ENCODE data around the gene NTHL1.

Gene NTHL1

DNA sequence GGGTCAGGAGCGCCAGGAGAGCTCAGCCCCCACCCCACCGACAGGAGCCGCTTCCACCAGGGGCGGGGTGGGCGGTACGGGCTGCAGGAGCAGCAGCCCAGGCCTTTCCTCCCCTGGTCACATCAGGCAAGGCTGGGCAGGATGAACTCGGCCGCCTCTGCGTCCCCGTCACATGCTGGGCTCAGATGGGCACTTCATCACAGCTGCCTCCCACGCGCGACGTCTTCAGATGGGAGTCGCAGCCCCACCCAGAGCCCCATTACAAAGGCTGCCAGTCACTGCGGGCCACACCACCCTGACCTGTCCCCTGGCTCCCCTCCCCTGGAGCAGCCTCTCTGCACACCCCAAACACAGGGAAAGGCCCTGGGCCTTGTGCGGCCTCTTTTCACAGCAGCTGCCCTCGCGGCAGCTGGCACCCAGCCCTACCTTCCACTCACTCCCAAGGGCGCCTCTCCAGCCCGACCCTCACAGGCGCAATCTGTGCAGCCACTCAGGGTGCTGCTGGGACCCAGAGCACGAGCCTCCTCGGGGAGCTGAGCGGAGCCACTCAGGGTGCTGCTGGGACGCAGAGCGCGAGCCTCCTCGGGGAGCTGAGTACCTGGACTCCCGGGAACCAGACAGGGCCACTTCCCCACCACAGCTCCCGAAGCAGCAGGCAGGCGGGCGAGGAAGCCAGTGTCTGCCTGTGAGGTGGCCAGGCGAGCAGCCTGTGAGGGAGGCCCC lies 42.7 kb downstream of the NTHL1 start:
- no peaks in the 10 kb centered on the region for H3K9me3 Mint-ChIP-seq
- DNase-seq (no peak), ATAC-seq (replicated peaks) (no peak)
- H3K27ac Mint-ChIP-seq: peak overlapping the region in 1 of 2 donors; percentile 81
- peaks cover 22% of the 10 kb centered on the region for H3K36me3 Mint-ChIP-seq (ENCODE audit: insufficient read depth)
- H3K4me1 Mint-ChIP-seq (ENCODE audit: low read depth in 2 of 2): peaks cover 41 to 44% of the 10 kb centered on the region in 2 donors
- H3K27me3 Mint-ChIP-seq: no peaks in the 10 kb centered on the region
- peak overlapping the region in 1 of 2 donors; percentile 70 for H3K4me3 Mint-ChIP-seq

DNA sequence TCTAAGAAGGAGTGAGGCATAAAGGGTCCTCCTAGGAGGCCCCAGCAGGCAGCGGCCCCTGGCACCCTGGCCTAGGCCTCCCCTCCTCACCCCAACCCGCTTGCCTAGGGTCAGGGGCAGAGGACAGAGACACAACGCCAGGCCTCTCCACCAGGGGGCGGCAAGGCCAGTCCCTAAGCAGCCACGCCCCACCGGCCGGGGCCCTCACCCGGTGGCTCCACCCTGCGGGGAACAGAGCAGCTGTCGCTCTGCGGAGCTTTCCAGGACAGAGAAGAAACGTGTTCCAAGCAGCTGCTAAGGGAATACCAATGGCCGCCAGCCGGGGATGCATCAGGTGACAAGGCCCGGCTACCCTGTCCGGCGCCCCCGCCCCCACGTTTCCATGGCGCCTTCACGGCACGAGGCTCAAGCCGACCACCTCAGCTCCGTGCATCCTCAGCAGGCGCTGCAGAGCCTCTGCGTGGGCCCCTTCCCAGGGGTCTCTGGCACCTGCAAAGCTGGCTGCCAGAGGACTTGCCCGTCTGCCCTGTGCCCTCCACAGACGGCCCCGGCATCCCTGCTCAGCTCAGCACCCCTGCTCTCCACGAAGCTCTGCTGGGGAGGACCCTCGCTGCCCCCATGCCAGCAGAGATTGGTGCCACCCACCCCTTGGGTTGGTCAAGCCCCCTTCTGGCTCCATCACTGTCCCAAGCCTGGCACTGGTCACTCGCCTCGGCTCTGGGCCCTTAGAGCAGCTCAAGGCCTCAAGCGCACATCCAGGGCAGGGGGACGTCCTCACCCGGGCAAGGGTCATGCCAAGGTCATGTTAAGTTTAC lies 43.6 kb downstream of the NTHL1 start:
- Mint-ChIP-seq H3K27ac (no peak overlapping the region), H3K4me3 (no peak overlapping the region), H3K27me3 (no peaks in the 10 kb centered on the region), H3K9me3 (no peaks in the 10 kb centered on the region), H3K36me3 (ENCODE audit: insufficient read depth) (peaks cover 22% of the 10 kb centered on the region), H3K4me1 (ENCODE audit: low read depth in 2 of 2) (peaks cover 40 to 43% of the 10 kb centered on the region in 2 donors)
- ATAC-seq (replicated peaks) (peak; percentile 90), DNase-seq (peak; percentile 82 to 86 (median 84))

DNA sequence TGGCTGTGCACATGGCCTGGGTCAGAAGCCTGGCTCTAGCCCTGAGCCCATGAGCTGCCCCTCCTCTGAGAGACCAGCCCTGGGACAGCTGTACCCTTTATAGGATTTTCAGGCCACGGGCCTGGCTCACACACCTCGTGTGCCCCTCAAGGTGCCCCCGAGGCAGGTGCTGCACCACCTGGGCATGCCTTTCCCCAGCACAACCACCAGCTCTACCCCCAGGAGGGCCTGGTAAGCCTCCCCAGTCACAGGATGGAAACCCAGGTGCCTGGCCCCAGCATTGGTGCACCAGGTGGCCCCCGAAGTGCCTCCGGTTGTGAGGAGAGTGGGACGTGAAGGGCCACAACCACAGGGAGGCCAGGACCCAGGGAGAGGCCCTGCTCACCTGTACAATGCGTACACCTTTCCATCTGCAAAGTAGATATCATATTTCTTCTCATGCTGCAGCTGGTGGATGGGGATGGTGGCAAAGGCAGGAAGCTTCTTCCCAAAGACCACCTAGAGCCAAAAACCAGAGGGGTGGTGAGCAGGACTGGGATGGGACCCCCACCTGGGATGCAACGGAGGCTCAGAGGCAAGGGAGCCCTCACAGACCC lies 44.3 kb downstream of the NTHL1 start:
- DNase-seq: no peak
- no peak for ATAC-seq (replicated peaks)
- Mint-ChIP-seq H3K27me3 (no peaks in the 10 kb centered on the region), H3K4me3 (no peak overlapping the region), H3K27ac (no peak overlapping the region), H3K4me1 (ENCODE audit: low read depth in 2 of 2) (peaks cover 34 to 37% of the 10 kb centered on the region in 2 donors), H3K9me3 (no peaks in the 10 kb centered on the region), H3K36me3 (ENCODE audit: insufficient read depth) (peaks cover 26% of the 10 kb centered on the region)

DNA sequence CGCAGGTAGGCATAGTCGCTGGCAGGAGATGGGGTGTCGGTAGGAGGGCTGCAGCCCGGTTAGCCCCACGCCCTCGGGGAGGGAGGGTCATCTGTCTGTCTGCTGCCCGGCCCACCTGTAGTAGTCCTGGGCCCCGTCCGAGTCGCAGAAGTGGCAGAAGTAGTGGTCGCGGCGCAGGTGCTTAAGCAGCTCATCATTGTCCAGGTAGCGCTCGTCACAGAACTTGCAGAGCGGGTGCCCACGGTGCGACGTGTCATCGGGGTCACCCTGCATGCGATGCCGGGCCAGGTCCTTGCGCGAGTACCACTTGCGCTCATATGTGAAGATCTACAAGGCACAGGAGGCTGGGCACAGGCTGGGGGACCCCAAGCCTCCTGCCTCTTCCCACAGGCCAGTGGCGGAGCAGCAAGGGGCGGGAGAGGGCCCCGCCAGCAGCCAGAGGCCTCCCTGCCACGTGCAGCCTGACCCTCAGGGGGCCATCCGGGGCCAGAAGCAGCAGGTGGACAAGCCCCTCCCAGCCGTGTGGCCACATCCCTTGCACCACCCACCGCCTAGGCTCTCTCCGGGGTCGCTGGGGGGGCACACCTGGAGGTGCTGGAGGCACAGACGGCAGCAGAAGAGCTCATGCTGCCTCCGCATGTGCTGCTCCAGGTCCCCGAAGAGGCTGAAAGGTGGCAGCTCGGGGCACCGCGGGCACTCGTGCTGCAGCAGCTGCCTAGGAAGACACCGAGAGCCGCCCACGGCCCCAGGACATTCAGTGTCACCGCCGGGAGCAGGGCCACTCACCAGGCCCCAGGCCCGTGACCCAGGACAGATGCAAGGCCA lies 45.0 kb downstream of the NTHL1 start:
- no peak for ATAC-seq (replicated peaks)
- H3K27me3 Mint-ChIP-seq: no peaks in the 10 kb centered on the region
- H3K27ac Mint-ChIP-seq: no peak overlapping the region
- peaks cover 27 to 30% of the 10 kb centered on the region in 2 donors for H3K4me1 Mint-ChIP-seq (ENCODE audit: low read depth in 2 of 2)
- H3K9me3 Mint-ChIP-seq: no peaks in the 10 kb centered on the region
- DNase-seq: no peak
- H3K4me3 Mint-ChIP-seq: no peak overlapping the region
- peaks cover 29% of the 10 kb centered on the region for H3K36me3 Mint-ChIP-seq (ENCODE audit: insufficient read depth)

DNA sequence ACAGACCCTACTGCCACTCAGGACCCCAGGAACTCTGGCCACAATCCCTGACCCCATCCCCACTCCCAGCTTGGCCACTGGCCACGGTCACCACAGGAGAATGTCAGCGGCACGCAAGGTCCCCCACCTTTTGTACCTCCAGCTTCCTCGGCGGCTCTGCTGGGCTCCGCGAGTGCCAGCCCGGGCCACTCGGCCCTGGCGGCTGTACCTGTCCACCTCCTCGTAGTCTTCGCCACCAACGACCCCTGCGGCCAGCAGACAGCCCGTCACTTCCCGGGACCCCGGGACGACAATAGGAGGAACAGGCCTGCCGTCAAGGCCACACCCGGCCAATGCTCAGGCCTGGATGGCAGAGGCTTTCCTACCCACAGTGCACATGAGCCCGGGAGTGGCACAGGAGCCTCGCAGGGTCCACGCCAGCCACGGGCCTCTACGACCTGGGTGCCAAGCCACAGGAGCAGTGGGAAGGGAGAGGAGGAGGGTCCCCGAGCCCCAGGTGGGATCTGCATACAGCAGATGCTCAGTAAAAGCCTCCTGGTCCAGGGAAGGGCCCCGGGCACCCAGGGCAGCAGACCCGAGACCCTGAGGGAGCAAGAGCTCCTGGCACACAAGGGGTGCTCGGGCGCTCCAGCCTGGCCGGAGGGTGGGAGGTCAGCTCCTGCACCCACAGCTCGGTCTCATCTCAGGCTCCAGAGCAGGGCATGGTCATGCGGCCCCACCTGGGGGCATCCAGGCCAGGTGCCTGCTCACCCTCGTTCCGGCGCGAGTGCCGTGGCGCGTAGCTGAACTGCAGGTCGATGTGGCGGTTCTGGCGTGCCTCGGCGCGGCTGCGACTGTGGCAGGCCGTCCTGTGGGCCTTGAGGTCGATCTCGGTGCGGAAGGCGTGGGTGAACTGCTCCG lies 45.9 kb downstream of the NTHL1 start:
- DNase-seq: no peak
- Mint-ChIP-seq H3K4me1 (ENCODE audit: low read depth in 2 of 2) (peaks cover 22 to 23% of the 10 kb centered on the region in 2 donors), H3K27me3 (no peaks in the 10 kb centered on the region), H3K9me3 (no peaks in the 10 kb centered on the region), H3K4me3 (no peak overlapping the region), H3K36me3 (ENCODE audit: insufficient read depth) (peaks cover 30% of the 10 kb centered on the region), H3K27ac (no peak overlapping the region)
- ATAC-seq (replicated peaks): no peak

DNA sequence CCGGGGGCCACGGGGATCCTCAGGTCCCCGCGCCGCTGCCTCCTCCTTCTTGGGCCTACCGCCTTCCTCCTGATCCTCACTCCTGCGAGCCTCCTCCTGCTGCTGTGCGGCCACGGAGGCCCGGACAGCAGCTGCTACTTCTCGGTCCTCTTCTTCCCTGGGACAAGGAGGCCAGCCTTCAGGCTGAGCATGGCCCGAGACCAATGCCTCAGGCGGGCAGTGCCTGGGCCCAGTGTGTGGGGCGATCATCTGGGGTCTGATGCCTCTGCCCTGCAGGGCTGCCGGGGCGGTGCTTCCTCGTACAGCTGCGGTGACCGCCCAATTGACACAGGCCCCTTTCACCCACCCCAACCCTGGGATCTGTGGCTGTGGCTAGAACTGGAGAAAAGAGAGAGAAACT lies 46.6 kb downstream of the NTHL1 start:
- no peak for DNase-seq
- Mint-ChIP-seq H3K36me3 (ENCODE audit: insufficient read depth) (peaks cover 30% of the 10 kb centered on the region), H3K9me3 (no peaks in the 10 kb centered on the region), H3K4me3 (no peak overlapping the region), H3K27me3 (no peaks in the 10 kb centered on the region), H3K4me1 (ENCODE audit: low read depth in 2 of 2) (peaks cover 16 to 17% of the 10 kb centered on the region in 2 donors), H3K27ac (peak overlapping the region in 1 of 2 donors; percentile 38)
- no peak for ATAC-seq (replicated peaks)

DNA sequence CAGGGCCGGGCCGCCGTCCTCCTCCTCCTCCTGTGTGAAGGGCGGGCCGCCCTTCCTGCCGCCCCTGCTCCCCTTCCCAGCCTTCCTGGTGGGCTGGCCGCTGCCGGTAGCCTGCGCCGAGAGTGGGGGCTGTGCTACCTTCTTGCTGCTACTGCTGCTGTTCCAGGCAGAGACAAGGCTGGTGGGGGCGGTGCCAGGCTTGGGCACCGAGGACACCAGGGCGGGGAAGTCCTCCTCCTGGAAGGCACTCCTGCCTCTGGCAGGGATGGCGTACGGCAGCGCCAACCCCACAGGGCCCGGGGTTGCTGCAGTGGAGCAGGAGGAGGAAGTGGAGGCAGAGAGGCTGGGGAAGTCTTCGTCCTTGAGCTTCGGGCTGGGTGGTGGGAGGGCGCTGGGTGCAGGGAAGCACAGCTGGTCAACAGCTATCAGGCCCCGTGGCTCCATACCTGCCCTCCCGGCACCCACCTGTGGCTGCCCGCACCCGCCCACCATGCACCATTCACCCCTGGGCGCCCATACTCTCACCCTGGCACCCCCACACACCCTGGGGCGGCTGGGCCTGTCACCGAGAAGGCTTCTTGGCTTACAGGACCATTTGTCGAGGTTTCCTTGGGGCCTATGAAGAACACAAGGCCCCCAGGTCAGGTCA lies 47.6 kb downstream of the NTHL1 start:
- ATAC-seq (replicated peaks): no peak
- Mint-ChIP-seq H3K36me3 (ENCODE audit: insufficient read depth) (peaks cover 30% of the 10 kb centered on the region), H3K9me3 (no peaks in the 10 kb centered on the region), H3K27me3 (no peaks in the 10 kb centered on the region), H3K4me3 (no peak overlapping the region), H3K4me1 (ENCODE audit: low read depth in 2 of 2) (peaks cover 9 to 11% of the 10 kb centered on the region in 2 donors), H3K27ac (no peak overlapping the region)
- no peak for DNase-seq

DNA sequence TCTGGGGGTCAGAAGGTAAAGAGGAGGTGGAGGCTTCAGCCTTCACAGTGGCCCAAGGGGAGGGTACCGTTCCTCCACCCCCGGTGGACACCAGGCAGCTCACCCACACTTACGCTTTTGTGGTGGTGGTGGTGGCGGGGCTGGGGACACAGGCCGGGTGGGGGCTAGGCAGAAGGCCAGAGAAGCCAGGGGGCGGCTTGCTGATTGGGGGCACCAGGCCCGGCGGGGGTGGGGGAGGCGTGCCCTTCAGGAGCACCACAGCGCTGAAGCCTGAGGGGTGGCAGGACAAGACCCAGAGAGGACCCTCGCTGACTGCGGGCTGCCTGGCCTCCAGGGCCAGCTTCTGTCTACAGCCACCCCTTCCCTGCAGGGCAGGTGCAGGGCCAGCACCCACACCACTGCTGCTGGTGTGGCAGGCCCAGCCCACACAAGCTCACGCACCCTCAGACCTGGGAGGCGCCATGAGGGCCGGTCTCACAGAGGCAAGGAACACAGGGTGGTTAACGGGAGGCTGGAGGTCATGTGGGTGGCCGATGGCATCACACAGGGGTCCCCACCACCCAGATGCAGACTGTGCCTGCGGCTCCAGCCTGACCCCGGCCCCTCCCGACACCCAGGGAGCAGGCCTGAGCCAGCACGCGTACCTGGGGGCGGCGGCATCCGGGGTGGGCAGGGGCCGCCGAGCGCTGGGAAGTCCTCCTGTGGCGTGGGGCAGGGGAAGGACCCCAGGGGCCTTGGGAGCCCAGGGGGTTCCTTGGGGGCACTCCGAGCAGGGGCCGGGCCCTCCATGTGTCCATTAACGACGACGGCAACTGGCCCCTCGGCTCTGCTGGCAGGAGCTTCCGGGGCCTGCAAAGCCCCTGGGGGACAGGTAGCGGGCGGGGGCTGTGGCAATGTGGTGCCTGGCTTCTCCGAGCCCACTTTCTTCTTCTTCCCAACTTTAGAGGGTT lies 48.5 kb downstream of the NTHL1 start:
- Mint-ChIP-seq H3K4me3 (no peak overlapping the region), H3K4me1 (ENCODE audit: low read depth in 2 of 2) (peaks cover 3 to 6% of the 10 kb centered on the region in 2 donors), H3K27me3 (no peaks in the 10 kb centered on the region), H3K27ac (no peak overlapping the region), H3K36me3 (ENCODE audit: insufficient read depth) (peaks cover 30% of the 10 kb centered on the region), H3K9me3 (no peaks in the 10 kb centered on the region)
- DNase-seq (no peak), ATAC-seq (replicated peaks) (no peak)

DNA sequence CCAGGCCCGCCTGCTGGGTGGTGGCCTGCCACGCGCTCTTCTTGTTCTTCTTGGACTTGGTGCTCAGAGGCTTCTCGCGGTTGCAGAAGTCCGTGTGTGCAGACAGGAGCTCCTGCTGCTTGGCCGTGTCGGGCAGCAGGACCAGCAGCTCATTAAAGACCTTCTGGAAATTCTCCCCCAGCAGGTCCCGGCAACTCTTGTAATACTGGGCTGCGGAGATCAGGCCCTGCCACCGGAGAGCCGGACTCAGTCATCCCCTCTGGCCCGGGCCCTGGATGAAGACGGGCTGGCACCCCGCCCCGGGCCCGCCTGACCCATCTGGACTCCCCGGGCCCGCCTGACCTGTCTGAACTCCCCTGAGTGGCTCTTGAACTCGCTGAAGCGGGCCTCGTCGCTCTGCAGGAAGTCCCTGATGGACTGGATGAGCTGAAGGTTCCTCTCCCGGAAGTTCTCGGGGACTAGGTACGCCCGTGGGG lies 49.2 kb downstream of the NTHL1 start:
- Mint-ChIP-seq H3K9me3 (no peaks in the 10 kb centered on the region), H3K4me3 (no peak overlapping the region), H3K27ac (no peak overlapping the region), H3K4me1 (ENCODE audit: low read depth in 2 of 2) (peaks cover 0 to 3% of the 10 kb centered on the region in 2 donors), H3K36me3 (ENCODE audit: insufficient read depth) (peaks cover 34% of the 10 kb centered on the region), H3K27me3 (no peaks in the 10 kb centered on the region)
- DNase-seq (no peak), ATAC-seq (replicated peaks) (no peak)

DNA sequence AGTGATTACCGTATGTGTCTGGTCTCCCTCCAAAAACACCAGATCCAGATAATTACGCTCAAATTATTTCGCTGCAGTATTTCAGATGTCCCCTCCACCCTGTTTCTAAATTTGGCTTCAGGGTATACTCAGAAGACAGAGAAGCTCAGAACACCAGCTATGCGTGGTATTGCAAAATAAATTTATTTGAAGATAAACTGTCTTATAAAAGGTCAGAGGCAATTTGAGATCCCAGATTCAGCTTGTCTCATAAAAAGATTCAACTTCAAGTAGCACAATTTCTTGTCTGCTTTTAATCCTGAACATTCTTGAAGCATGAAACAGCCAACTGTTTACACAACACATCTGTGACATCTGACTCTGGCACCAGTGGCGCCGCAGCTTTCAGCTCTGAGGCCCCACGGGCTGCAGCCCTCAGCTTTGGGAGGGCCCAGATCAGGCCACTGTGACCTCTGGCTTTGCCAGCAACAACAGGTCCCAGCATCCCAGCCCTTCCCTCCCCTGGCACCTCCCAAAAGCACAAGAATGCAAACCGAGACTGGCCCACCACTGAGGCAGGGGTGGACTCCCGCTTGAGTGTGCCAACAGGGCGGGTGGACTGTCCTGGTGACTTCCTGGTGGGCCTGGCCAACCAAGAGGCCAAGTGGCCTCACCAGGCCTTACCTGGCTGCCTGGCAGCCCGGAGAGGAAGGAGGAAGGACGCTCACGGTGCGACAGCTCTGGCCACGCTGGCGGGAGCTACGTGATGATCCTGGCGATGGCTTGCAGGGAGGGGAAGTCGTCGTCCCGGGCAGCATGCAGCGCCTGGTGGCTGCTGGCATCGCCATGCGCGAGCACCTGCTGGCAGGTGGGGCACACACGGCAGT lies 49.9 kb downstream of the NTHL1 start:
- H3K36me3 Mint-ChIP-seq (ENCODE audit: insufficient read depth): peaks cover 34% of the 10 kb centered on the region
- H3K27ac Mint-ChIP-seq: no peak overlapping the region
- H3K27me3 Mint-ChIP-seq: no peaks in the 10 kb centered on the region
- H3K9me3 Mint-ChIP-seq: no peaks in the 10 kb centered on the region
- no peak overlapping the region for H3K4me3 Mint-ChIP-seq
- DNase-seq (no peak), ATAC-seq (replicated peaks) (no peak)
- peaks cover 0 to 3% of the 10 kb centered on the region in 2 donors for H3K4me1 Mint-ChIP-seq (ENCODE audit: low read depth in 2 of 2)

Measured in effector memory CD8-positive, alpha-beta T cell (primary cell).